IPS-20b (cell line): ENCODE data around the gene C12orf50.

Source experiments
- H3K27ac ChIP-seq: one replicate; pipeline ENCODE4 v1.5.1; 2013; ENCODE audit warnings: low read length
- H3K27me3 ChIP-seq: 2 replicates; pipeline ENCODE4 v1.6.1; 2013; ENCODE audit warnings: mild to moderate bottlenecking, low read length, inconsistent platforms; ENCODE audit not compliant: insufficient read depth
- H3K36me3 ChIP-seq: 2 replicates; pipeline ENCODE4 v1.6.1; 2013; ENCODE audit warnings: low read depth, mild to moderate bottlenecking, inconsistent platforms, low read length, moderate library complexity; ENCODE audit not compliant: insufficient read depth
- H3K4me1 ChIP-seq: 2 replicates; pipeline ENCODE4 v1.6.1; 2013; ENCODE audit warnings: mild to moderate bottlenecking, control low read depth, inconsistent platforms, low read length, moderate library complexity; ENCODE audit not compliant: insufficient read depth
- H3K4me3 ChIP-seq: 2 replicates; pipeline ENCODE4 v1.5.1; 2013; ENCODE audit warnings: mild to moderate bottlenecking, low read length, inconsistent platforms
- H3K9ac ChIP-seq: 2 replicates; pipeline ENCODE4 v1.6.1; 2013; ENCODE audit warnings: low read depth, mild to moderate bottlenecking, inconsistent platforms, low read length, moderate library complexity
- H3K9me3 ChIP-seq: 2 replicates; pipeline ENCODE4 v1.6.1; 2013; ENCODE audit warnings: mild to moderate bottlenecking, low read depth, low read length, inconsistent platforms; ENCODE audit not compliant: insufficient read depth

C12orf50 gene

DNA sequence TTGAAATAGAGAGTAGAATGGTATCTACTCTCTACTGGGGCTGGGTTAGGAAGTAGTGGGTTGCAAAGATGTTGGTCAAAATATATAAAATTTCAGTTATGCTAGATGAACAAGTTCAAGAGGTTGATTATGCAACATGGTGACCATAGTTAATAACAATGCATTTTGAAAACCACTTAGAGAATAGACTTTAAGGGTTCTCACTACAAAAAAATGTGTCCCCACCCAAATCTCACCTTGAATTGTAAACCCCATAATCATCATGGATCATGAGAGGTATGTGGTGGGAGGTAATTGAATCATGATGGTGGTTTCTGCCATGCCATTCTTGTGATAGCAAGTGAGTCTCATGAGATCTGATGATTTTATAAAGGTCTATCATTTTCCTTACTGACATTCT, 94.0 kb downstream of the C12orf50 start:
- Histone ChIP-seq H3K9ac (no peak overlapping the region), H3K4me1 (no peaks in the 10 kb centered on the region), H3K36me3 (no peaks in the 10 kb centered on the region), H3K27me3 (no peaks in the 10 kb centered on the region), H3K4me3 (no peak overlapping the region), H3K27ac (no peak overlapping the region), H3K9me3 (peaks cover 12% of the 10 kb centered on the region)

DNA sequence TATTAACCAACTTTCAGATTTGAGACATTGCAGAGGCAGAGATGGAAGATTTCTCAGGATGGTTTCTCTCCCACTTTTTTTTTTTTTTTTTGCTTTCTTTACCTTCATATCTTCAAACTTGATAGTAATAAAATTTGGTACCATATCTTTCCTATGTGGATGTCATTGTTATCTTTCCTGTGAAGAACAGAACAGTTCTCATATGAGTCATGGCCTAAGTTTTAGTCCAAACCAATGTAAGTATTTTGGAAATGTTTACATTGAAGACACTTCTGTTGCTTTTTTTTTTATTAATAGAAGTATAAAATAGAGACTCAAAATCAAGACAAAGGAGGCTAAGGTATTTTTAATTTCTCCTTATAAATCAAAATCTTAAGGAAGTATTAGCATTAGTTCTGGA, 95.2 kb downstream of the C12orf50 start:
- Histone ChIP-seq H3K9ac (no peak overlapping the region), H3K36me3 (no peaks in the 10 kb centered on the region), H3K27me3 (no peaks in the 10 kb centered on the region), H3K4me3 (no peak overlapping the region), H3K9me3 (peaks cover 12% of the 10 kb centered on the region), H3K27ac (no peak overlapping the region), H3K4me1 (no peaks in the 10 kb centered on the region)

DNA sequence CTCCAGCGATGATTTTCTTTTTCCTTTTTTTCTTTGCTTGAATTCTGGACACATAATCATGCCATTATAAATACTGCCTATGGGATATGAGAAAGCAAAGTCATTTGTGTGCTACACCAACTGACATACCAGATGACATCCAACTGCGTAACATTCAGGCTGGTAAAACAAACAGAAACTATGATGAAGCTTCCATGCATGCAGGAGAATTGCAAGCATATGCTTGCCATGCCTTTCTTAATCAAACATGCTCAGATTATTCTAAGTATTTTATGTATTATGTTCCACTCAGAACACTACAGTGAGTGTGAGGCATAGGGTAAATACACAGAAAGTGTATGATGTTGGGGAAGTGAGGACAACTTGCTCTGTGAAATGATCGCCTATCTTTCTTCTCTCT, 97.4 kb downstream of the C12orf50 start:
- Histone ChIP-seq H3K4me3 (no peak overlapping the region), H3K9ac (no peak overlapping the region), H3K4me1 (no peaks in the 10 kb centered on the region), H3K9me3 (peaks cover 1% of the 10 kb centered on the region), H3K27ac (no peak overlapping the region), H3K36me3 (no peaks in the 10 kb centered on the region), H3K27me3 (no peaks in the 10 kb centered on the region)

DNA sequence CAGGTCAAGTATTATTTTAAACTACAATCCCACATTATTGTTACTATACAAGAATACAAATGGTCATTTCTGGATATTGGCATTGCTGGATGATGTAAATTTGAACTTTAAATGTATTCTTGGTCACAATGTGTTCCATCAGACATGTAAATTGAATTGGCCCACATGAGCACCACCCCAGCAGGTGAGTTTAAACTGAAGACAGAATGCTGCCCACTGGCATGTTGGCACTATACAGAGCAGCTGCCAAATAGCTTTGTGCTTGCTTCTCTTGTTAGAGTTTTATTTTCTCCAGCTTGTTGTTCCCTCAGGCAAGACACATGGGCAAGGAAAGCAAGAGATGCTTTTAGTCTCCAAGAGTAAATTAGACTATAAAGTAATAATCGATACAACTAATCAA, 98.6 kb downstream of the C12orf50 start:
- H3K4me1 ChIP-seq = no peaks in the 10 kb centered on the region
- no peak overlapping the region for H3K27ac ChIP-seq
- H3K9me3 ChIP-seq = no peaks in the 10 kb centered on the region
- no peak overlapping the region for H3K4me3 ChIP-seq
- H3K36me3 ChIP-seq = no peaks in the 10 kb centered on the region
- H3K27me3 ChIP-seq = no peaks in the 10 kb centered on the region
- H3K9ac ChIP-seq = no peak overlapping the region
